Activated CD4-positive, CD25-positive, alpha-beta regulatory T cell treated with anti-CD3 and anti-CD28 coated beads, Interleukin-2, amount 50 U/mL, for 16 hours (primary cell): ENCODE data around the gene DOCK4.

Experiments used
- DNase-seq: peaks from one replicate; pipeline ENCODE4 v3.0.0-alpha.2; 2020; ENCODE audit warnings: low read depth, low spot score

The DOCK4 gene

GRCh38 chr7:111736552-111736874 is 469.7 kb downstream of the DOCK4 start:
- no peak for DNase-seq

DNA sequence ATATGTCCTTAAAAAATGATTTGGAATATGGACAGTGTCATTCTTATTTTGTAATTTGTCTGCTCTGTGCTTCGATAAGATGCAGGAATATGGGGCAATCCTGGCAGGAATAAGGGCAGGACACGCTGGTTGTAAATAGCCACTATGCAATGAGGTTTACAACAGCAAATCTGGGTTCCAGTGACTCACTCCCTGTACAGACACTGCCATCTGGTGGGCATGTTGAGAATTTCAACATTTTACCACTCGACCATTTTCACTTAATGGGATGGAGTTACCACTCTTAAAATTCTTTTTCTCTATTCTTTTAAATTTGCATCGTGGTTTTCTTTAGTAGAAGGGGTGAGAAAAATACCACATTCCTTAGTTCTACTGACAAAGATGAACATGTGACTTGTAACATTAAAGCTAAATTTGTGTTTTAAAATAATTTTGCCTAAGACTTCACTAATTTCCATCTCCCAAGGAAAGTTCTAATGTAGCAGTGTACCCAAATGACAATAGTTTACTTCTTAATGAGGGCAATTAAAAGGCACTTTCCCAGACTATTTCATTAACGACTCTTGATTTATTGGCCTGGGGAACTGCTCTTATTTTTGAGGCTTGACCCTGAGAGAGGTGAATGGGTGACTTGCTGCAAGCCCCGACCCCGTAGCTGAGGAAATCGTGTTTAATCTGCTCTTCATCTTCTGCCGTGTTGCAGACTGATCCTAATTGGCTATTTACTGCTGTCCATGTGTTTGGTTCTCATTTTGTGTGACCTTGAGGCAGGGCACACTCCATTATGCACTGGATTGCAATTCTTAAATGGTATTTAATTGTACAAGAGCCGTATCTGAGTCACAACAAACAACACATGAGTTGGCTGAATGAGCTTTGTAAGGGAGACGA is 470.3 kb downstream of the DOCK4 start:
- DNase-seq, result peak; percentile 41

DNA sequence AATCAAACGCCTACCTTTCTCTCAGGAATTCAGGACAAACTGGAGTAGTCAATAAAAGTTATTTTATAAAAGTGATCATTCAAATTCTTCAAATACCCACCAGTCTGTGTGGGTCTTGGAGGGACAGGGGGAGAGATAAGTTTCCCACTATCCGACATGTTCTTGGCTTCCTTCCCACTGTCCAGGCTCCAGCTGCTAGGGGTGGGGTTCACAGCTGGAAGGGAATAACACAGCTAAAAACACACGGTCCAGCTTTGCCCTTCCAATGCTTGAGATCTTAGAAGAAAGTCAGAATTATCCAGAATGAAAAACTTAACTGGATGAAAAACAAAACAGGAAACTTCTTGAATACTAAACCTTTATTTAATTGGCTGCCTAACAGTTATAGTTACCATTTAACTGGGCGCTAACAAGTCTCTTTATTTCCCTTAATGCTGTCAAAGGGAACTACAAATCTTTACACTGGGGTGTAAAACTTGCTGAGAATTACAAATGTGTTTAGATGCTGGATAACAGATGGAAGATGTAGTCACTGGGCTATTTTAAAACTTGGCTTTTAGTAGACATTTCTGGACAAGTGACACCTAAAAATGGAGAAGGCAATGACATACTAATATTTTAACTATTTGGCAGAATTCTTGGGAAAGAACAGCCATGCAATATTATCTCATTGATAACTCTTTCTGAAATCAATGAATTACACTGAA is 471.1 kb downstream of the DOCK4 start:
- no peak for DNase-seq

GRCh38 chr7:111732923-111733322 is 473.3 kb downstream of the DOCK4 start:
- DNase-seq, result no peak

DNA sequence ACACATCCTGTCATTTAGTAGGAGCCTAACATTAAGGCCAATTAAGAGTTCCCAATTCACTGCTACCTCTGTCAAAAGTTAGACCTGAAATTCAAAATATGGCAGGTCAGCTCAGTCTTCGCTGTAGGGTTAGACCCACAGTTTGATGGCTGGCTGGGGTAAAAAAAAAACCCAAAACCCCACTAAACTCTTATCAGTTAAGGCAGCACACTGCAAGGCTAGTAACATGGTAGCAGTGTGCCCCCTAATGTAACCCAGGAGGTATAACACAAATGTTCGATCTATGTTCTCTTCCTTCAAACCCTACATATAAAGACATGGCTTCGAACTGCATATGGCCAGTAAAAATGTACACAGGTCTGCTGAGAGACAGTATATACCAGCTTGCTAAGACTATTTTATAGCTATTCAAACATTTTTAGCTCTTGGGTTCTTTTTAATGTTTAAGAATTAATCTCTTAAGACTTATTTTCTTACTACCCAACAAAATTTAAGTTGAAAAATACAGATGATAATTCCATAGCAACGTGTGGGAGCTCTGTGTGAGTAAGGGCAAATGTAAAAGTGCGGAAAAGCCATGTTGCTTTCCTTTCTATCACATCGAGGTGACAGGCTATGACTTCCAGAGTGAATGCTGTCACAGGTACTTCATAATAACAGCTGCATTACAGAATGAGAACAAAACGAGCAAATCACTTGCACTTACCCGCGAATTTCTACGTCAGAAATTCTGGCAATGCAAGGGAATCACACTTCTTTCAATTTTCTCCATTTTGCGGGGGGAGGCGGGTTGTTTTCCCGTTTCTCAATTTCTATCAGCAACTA is 475.5 kb downstream of the DOCK4 start:
- DNase-seq, result no peak

DNA sequence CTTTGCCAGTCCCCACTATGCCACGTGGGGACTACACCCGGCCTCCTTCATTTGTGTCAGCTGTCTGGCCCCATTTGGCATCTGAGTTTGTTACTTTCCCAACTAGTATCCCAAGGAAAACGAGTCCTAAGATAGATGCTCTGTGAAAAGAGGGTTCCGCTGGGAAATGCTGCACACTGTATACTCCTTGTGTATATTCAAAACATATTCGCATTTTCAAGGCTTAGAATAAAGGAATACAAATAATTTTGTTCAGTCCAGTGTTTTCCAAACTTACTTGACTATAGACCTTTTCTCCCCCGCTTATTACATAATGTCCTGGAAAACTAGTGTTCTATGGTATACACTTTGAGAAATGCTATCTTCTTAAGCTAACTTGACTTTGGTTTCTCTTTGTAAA is 476.1 kb downstream of the DOCK4 start:
- DNase-seq, result no peak

DNA sequence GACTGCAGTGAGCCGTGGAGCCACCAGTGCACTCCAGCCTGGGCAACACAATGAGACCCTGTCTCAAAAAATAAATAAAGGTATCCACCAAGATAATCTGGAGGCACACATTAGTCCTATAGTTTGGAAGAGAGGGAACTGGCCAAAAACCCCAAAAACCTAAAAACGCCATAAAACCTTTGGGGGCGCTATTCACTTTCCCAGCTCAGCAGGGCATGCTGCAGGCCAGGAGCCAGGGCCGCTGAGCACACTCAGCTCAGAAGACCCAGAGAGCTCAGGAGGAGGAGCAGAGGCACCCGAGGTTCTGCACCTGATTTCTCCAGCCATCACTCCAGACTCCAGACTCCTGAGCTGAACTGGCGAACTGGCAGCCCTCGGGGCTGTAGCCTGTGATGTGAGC is 476.7 kb downstream of the DOCK4 start:
- no peak for DNase-seq

DNA sequence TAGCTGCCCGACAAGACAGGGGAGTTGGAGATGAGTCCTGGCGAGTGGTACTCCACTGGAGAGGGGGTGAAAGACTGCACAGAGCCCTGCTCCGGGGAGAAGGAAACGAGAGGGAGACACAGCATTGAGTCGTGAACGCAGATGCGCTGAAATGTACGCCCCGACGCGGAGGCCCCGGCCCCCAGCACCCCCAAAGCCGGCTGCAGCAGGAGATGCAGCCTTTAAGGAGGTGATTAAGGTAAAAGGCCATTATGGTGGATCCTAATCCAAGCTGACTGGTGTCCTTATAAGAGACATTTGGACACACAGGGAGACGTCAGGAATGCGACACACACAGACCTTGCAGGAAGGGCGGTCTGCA is 477.6 kb downstream of the DOCK4 start:
- DNase-seq, result no peak

- DNase-seq, result no peak
Measured at GRCh38 chr7:111727905-111728634, 478.1 kb downstream of the DOCK4 start.

- no peak for DNase-seq
Measured at GRCh38 chr7:111718886-111719285, 487.3 kb downstream of the DOCK4 start.

- no peak for DNase-seq
Measured at GRCh38 chr7:111711426-111712065, 494.7 kb downstream of the DOCK4 start.

- no peak for DNase-seq
Measured at GRCh38 chr7:111710839-111711380, 495.3 kb downstream of the DOCK4 start.

- no peak for DNase-seq
Measured at GRCh38 chr7:111708072-111708471, 498.1 kb downstream of the DOCK4 start.

DNA sequence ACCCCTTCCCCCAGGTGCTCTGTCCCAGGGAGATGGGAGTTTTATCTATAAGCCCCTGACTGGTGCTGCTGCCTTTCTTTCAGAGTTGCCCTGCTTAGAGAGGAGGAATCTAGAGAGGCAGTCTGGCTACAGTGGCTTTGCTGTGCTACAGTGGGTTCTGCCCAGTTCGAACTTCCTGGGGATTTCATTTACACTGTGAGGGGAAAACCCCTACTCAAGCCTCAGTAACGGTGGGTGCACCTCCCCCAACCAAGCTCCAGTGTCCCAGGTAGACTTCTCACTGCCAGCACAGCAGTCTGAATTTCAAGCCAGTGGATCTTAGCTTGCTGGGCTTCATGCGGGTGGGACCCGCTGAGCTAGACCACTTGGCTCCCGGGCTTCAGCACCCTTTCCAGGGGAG is 500.4 kb downstream of the DOCK4 start:
- no peak for DNase-seq

GRCh38 chr7:111697771-111698170 is 508.4 kb downstream of the DOCK4 start:
- no peak for DNase-seq

DNA sequence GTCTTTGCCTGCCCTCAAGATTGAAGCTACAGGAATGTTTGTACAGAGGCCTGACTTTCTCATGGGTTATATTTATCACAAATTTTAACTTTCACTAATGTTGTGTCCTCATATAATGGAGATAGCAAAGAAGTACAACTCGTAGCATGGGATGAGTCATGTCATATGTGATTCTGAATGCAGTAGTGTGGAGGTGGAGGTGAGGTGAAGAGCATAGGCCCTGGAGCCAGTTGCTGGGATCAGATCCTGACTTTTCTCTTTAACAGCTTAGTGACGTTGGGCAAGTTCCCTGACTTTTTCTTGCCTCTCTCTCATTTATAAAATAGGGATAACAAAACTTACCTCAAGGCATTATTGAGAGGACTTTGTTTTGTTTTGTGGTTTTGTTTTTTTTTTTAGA is 511.8 kb downstream of the DOCK4 start:
- no peak for DNase-seq

DNA sequence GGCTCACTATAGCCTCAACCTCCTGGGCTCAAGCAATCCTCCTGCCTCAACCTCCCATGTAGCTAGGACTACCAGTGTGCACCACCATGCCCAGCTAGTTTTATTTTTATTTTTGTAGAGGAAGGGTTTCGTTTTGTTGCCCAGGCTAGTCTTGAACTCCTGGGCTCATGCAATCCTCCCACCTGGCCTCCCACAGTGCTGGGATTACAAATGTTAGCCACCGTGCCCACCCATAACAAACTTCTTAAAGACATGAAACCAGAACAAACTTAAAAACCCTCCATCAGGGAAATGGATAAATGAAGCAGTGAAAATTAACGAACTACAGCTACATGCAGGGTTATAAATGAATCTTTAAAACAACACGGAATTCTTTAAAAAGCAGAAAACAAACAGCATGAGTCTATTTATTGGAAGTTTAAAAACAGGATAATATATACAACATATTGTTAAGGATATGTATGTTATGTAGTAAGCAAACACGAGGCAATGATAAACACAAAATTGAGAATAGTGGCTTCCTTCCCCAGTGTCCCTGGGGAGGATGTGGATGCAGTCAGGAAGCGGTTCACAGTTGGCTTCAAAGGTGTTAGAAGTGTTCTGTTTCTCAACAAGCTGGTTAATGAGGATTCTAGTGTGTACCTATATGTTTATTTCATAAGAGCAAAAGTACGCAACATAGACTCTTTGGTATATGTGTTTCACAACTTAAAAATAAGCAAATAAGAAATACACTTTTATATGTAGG is 515.7 kb downstream of the DOCK4 start:
- no peak for DNase-seq

GRCh38 chr7:111685349-111685748 is 520.9 kb downstream of the DOCK4 start:
- DNase-seq, result no peak

DNA sequence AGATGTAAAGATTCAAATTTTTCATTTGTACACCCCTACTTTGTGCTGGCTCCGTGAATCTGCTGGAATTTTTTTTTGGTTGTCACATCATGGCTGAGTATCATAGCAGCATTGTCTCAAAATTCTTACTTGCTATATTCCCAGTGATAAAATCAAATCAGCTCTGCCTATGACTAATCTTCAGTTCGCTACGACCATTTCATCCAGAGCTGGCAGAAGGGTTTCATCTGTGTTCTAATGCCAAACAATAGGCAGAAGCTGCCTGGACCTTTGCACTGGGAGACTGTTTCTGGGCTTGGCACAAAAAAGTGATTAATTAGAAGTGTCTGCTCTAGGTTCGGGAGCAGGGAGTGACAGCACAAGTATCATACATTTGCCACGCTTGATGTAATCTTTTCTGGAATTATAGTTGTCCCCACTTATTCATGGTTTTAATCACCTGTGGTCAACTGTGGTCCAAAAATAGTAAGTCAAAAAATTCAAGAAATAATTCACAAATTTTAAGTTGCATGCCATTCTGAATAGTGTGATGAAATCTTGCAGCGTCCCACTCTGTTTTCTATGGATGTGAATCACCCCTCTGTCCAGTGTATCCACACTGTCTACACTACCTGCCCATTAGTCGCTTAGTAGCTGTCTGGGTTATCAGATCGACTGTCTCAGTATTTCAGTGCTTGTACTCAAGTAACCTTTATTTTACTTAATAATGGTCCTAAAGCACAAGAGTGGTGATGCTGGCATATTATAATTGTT is 523.4 kb downstream of the DOCK4 start:
- DNase-seq, result no peak
